ENCODE data around the gene TNS2.

- TF ChIP-seq POLR2A (IDR thresholded peaks at IDR 0.05) = no peak
- TF ChIP-seq CTCF (IDR thresholded peaks at IDR 0.05) = peak in 3 of 6 experiments; percentile 37 to 47 (median 43)
Observed at GRCh38 chr12:53061404-53062010, 11.6 kb downstream of the TNS2 start.

Data from Peyer's patch (tissue), 4 donors.